Right lung (tissue), 5 donors: Measurements from ENCODE around the gene SLC4A4. TPM values are rescaled to one million over a fixed set of nuclear protein-coding genes. Genes with fewer than 3 reads are reported as not detected.

ENCODE experiments used
- DNase-seq, 2 donors: peaks; one replicate each; pipeline ENCODE4 v3.0.0-alpha.2; 2013
- polyA plus RNA-seq, 5 donors: library from polyadenylated mRNA; unstranded; fragments of 120-200 nt; gene quantifications; one replicate each; pipeline versions ENCODE4 v1.2.1 to v1.2.3, GENCODE V29; 2013; ENCODE audit warnings: inconsistent platforms in 1 of 5, low replicate concordance in 1 of 5; ENCODE audit not compliant: insufficient read length in 5 of 5, insufficient read depth in 1 of 5

The SLC4A4 gene
- polyA plus RNA-seq, 5 donors: 28.9 to 49.2 (median 45.7) TPM

GRCh38 chr4:71533121-71533520 lies 194.3 kb downstream of the SLC4A4 start:
- no peak for DNase-seq

GRCh38 chr4:71537551-71538065 lies 198.8 kb downstream of the SLC4A4 start:
- no peak for DNase-seq

DNA sequence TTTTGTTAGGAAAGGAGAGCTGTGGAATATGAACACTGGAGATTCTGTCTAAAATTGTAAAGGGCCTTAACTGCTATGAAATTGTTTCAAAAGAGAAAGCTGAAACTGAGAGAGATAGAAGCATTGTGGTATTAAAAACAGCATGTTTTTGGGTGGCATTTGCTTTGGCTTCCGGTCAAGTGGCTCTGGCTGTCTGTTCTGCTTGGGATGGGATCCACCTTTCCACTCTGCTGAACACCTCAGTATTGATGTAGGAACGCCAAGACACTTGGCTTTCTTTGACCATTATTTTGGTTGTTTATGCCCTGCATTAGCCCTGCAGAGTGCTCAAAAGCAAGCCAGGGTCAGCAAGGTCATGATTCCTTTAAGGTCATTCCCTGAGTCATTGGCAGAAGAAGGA lies 199.7 kb downstream of the SLC4A4 start:
- no peak for DNase-seq

DNA sequence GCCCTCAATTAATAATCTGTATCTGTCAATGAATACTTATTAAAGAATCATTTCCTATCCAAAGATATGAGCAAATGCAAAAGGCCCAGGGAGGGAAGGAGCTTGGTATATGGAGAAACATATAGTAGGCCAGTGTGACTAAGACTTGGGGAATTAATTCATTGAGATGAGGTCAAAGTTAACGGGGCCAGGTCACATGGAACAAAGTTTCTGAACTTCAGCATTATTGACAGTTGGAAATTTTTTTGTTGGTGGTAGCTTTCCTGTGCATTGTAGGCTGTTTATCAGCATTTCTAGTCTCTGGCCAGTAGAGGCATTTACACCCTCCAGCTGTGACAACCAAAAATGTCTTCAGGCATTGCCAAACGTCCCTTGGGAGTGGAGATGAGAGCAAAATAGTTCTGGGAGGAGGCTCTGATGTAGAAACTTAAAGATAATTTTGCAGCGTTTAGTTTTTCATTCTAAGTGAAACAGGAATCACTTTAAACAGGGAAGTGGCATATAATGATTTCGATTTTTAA lies 202.0 kb downstream of the SLC4A4 start:
- DNase-seq: no peak

- DNase-seq: no peak
Measured at GRCh38 chr4:71541541-71541940, 202.7 kb downstream of the SLC4A4 start.

DNA sequence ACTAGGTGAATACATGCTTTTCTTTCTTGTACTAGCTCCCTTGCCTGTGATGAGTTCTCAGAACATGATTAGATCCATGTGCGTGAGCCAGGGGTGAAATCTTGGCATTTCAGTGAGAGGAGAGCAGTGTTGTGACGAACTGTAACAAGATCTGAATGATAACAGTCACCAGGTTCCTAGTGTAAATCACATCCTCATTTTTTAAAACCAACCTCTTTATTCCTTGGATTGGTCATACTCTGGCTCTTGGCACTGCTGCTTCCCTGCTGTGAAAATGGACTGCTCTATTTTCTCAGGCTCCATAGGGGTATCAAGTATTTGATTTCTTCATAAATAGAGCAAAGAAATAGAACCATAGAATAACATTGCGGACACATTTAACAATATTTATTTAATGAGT lies 206.3 kb downstream of the SLC4A4 start:
- no peak for DNase-seq

DNA sequence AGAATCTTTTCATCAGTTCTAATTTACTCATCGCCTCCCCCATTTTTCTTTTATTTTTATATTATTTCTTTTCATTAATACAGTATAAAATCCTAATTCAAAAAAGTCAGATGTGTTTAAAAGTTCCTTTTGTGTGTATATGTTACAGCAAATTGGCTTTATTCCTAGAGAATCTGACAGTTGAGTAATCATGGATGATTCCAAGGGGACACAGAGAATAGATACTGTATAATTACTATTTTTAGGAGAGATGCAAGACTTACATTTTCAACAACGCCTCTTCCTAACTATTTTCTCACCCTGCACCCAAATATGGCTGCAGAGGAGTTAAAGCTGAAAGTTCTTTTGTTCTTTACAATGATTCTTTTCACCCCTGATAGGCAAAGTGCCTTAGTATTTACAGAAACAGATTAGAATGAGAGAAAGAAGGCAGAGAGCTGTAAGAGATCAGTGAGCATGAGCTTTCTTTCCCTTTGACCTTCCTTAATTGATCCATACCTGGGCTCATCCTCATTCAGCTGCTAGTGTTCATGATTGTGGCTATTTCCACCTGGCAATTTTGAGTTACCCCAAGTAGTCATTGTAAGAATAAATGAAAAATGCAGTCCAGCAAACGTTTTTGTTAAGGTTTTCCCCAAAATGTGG lies 210.8 kb downstream of the SLC4A4 start:
- DNase-seq: no peak

- no peak for DNase-seq
Measured at GRCh38 chr4:71550220-71551165, 211.7 kb downstream of the SLC4A4 start.

DNA sequence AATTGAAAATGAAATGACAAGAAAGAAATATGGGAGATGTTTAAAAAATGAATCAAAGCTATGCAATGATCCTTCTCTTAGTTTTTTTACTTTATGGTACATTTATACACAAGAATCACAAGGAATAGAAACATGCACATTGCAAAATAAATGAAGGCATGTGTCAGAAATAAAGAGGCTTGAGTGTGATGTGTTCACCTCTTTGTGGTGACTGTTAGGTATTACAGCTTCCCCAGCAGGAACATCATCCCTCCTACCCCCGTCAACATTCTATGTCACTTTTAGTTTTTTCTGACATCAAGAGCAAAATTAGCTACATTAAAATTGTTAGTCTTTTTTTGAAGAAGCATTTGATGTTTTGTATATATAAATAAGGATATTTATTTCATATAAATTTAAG lies 214.8 kb downstream of the SLC4A4 start:
- DNase-seq: no peak

- DNase-seq: no peak
Measured at GRCh38 chr4:71554025-71554424, 215.2 kb downstream of the SLC4A4 start.

DNA sequence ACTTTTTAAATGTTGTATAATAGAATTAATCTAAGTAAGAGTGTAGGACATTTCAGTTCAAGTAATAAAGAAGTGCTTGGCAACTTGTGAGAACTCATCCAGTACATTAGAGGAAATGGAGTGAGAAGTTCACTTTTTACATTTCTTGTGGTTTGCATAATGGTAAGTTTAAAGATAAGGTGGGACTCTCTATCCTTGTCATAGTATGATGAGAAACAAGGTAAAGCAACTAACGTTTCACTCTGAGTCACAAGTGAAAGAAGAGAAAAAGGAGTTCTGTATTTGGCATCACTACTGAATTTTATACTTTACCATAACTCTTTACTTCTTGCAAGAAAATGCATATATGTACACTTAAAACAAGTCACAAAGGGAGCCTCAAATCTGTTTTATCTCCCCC lies 219.4 kb downstream of the SLC4A4 start:
- no peak for DNase-seq

- no peak for DNase-seq
Measured at GRCh38 chr4:71559957-71560571, 221.2 kb downstream of the SLC4A4 start.

DNA sequence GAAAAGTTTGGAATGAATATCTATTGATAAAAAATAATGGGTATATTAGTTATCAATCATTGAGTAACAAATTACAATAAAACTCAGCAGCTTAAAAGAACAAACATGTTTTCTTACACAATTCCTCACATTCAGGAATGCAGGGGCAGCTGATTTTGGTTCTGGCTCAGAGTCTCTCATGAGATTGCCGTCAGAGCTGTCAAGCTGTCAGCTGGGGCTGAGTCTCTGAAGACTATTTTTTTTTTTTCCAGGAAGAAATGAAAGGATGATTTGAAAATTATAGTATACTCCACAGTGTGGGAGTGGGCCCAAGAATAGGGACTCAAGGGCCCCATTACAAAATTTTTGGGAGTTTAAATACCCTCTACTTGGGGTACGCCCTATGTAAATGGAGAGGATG lies 226.0 kb downstream of the SLC4A4 start:
- no peak for DNase-seq

DNA sequence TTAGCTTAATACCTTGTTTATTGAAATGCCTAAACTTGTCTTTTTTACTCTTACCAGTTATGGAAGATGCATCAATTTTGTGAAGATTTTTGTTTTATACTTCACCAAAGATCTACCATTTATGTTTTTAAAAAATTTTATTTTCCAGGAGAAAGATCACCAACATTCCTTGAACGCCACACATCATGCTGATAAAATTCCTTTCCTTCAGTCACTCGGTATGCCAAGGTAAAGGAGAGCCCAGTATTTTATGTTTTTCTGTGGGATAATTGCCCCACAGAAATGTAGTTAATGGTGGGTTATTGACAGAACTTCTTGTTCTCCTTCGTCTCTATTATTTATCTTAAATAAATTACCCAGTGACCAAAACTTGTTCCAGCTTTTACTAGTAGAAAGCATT lies 228.0 kb downstream of the SLC4A4 start:
- no peak for DNase-seq

- DNase-seq: no peak
Measured at GRCh38 chr4:71568131-71568530, 229.3 kb downstream of the SLC4A4 start.

DNA sequence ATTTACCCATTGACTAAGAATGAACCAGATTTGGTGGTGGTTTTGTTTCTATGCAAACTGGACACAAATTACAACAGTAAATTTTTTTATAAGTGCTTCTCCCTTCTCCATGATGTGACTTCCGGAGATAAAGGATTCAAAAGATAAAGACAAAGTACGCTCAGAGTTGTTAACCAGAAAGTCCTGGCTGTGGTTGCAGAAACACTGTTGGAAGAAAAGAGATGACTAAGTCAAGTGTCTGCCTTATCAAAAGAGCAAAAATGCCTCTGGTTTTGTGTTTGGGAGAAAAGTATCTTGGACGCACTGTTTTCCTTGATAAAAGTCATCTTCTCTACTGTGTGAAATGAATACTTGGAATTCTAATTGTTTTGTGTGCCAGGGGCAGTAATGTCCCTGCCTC lies 231.7 kb downstream of the SLC4A4 start:
- no peak for DNase-seq

GRCh38 chr4:71571346-71571745 lies 232.5 kb downstream of the SLC4A4 start:
- no peak for DNase-seq

DNA sequence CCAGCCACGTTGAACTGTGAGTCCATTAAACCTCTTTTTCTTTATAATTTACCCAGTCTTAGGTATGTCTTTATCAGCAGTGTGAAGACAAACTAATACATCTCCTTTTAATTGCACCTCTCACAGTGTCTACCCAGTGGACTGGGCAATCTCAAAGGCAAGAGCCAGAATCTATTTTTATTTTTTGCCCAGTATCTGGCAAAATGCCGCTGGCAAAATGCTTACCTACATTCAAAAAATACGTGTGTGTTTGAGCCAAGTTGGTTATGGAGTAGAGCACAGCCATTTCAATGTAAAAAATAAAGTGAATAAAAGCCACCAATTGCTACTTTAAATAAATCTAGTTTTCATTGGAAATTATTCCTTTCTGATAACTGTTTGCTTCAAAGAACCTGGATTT lies 245.2 kb downstream of the SLC4A4 start:
- DNase-seq: no peak

DNA sequence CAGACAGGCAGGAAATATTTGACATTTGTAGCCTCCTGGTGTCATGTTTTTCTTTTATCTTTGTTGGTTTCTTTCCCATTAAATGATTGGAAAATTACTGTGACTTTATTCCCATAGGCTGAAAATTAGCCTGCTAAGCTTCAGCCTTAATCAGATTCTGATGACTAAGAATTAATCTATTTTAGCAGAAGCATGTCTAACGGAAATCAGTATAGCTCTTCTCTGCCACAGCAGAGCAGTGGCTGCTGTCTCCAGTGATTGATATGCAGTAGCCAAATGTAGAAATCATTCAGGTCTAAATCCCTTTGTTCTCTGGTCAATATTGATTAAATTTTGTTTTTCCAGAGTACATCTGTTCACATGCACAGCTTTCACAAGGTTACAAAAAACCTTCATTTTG lies 245.8 kb downstream of the SLC4A4 start:
- no peak for DNase-seq

GRCh38 chr4:71586087-71586763 lies 247.4 kb downstream of the SLC4A4 start:
- DNase-seq: no peak

DNA sequence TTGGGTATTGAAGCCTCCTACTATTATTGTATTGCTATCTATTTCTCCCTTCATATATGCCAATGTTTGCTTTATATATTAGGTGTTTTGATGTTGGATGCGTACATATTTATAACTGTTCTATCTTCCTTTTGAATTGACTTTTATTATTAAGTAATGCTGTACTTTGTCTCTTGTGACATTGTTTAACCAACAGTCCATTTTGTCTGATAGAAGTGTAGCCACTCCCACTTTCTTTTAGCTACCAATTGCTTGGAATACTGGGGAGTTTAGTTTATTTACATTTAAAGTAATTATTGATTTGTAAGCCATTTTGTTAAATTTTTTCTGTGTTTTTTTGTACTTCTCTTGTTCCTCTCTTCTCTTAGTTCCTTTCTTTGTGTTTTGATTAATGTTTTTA lies 249.2 kb downstream of the SLC4A4 start:
- DNase-seq: no peak

- DNase-seq: no peak
Measured at GRCh38 chr4:71592793-71593192, 254.0 kb downstream of the SLC4A4 start.
